RWPE2 (cell line): Measurements from ENCODE around the gene STK32A.

Experiments
- ATAC-seq: fragments of 200-7000 bp; cut with Tn5 transposase; 3 replicates; pipeline ENCODE4 v1.9.1; 2021; ENCODE audit warnings: low read depth
- DNase-seq: peaks from one replicate; pipeline ENCODE4 v3.0.0-alpha.2; 2020; ENCODE audit warnings: low spot score
- H3K27ac ChIP-seq: fragments of 450-650 bp; 2 replicates; pipeline ENCODE4 v1.5.1; 2017; ENCODE audit warnings: mild to moderate bottlenecking; ENCODE audit not compliant: poor library complexity, severe bottlenecking
- H3K27me3 ChIP-seq: fragments of 250-450 bp; sonication (Bioruptor Pico); 2 replicates; pipeline ENCODE4 v1.5.1; 2021; ENCODE audit warnings: mild to moderate bottlenecking, moderate library complexity; ENCODE audit not compliant: insufficient read depth, poor library complexity, severe bottlenecking
- H3K36me3 ChIP-seq: fragments of 250-450 bp; sonication (Bioruptor Pico); 2 replicates; pipeline ENCODE4 v1.5.1; 2020; ENCODE audit warnings: low read depth, mild to moderate bottlenecking, moderate library complexity
- H3K4me1 ChIP-seq: fragments of 250-450 bp; sonication (Bioruptor Pico); 2 replicates; pipeline ENCODE4 v1.5.1; 2021; ENCODE audit warnings: mild to moderate bottlenecking, moderate library complexity; ENCODE audit not compliant: insufficient read depth, poor library complexity, severe bottlenecking
- H3K4me3 ChIP-seq: fragments of 250-450 bp; sonication (Bioruptor Pico); 2 replicates; pipeline ENCODE4 v1.5.1; 2021; ENCODE audit warnings: mild to moderate bottlenecking, moderate library complexity; ENCODE audit not compliant: severe bottlenecking
- H3K9me3 ChIP-seq: fragments of 250-450 bp; sonication (Bioruptor Pico); 2 replicates; pipeline ENCODE4 v1.5.1; 2021; ENCODE audit warnings: mild to moderate bottlenecking, moderate library complexity; ENCODE audit not compliant: severe bottlenecking
- CTCF ChIP-seq: fragments of 450-650 bp; IDR thresholded peaks from one replicate; pipeline ENCODE4 v1.5.1; 2017; ENCODE audit warnings: mild to moderate bottlenecking, moderate library complexity; ENCODE audit not compliant: poor library complexity, severe bottlenecking

STK32A gene

DNA sequence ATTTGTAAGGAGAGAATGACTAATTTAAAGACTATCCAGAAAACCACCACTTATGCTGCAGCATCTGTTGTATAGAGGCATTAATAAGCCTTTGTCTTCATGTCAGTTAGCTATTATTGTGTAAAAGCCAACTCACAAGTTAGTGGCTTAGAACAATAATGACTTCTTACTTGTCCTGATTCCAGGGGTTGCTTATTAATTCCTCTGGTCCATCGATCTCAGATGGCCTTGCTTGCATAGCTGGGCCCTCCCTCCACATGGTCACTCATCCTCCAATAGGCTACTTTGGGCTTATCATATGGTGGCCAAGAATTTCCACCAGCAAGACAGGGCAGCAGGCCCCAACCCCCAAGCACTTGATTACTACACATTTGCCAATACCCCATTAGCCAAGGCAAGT lies 44.5 kb upstream of the STK32A start:
- H3K4me1 ChIP-seq = no peaks in the 10 kb centered on the region
- DNase-seq (no peak), ATAC-seq (no peak)
- H3K9me3 ChIP-seq = no peaks in the 10 kb centered on the region
- no peaks in the 10 kb centered on the region for H3K27me3 ChIP-seq
- no peak overlapping the region for H3K4me3 ChIP-seq
- H3K27ac ChIP-seq = no peak overlapping the region
- TF ChIP-seq CTCF = no peak
- no peaks in the 10 kb centered on the region for H3K36me3 ChIP-seq

- no peak for TF ChIP-seq CTCF
- H3K4me1 ChIP-seq = no peaks in the 10 kb centered on the region
- H3K9me3 ChIP-seq = no peaks in the 10 kb centered on the region
- H3K4me3 ChIP-seq = no peak overlapping the region
- H3K27ac ChIP-seq = no peak overlapping the region
- no peaks in the 10 kb centered on the region for H3K36me3 ChIP-seq
- ATAC-seq (no peak), DNase-seq (no peak)
- no peaks in the 10 kb centered on the region for H3K27me3 ChIP-seq
Observed at GRCh38 chr5:147193123-147193522, 41.7 kb upstream of the STK32A start.

- H3K4me3 ChIP-seq = no peak overlapping the region
- no peaks in the 10 kb centered on the region for H3K4me1 ChIP-seq
- peaks cover 14% of the 10 kb centered on the region for H3K27me3 ChIP-seq
- no peaks in the 10 kb centered on the region for H3K36me3 ChIP-seq
- TF ChIP-seq CTCF = no peak
- H3K27ac ChIP-seq = no peak overlapping the region
- no peaks in the 10 kb centered on the region for H3K9me3 ChIP-seq
- no peak for DNase-seq
- ATAC-seq = no peak
Observed at GRCh38 chr5:147200004-147200403, 34.8 kb upstream of the STK32A start.

- H3K36me3 ChIP-seq = no peaks in the 10 kb centered on the region
- H3K27me3 ChIP-seq = peaks cover 20% of the 10 kb centered on the region
- H3K4me3 ChIP-seq = no peak overlapping the region
- no peaks in the 10 kb centered on the region for H3K9me3 ChIP-seq
- ATAC-seq (no peak), DNase-seq (no peak)
- no peak overlapping the region for H3K27ac ChIP-seq
- no peak for TF ChIP-seq CTCF
- H3K4me1 ChIP-seq = no peaks in the 10 kb centered on the region
Observed at GRCh38 chr5:147203213-147203612, 31.6 kb upstream of the STK32A start.

DNA sequence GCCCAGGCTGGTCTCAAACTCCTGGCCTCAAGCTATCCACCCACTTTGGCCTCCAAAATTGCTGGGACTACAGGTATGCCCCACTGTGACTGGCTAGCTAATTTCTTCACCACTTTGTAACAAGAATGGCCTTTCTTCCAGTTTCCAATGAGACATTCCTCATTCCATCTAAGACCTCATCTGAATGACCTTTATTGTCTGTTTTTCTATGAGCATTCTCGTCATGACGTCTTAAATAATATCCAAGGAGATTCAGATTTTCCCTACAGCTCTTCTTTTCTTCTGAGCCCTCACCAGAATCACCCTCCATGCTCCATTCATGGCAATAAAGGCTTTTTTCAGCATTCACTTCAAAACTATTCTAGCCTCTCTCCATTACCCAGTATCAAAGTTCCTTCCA lies 30.2 kb upstream of the STK32A start:
- Histone ChIP-seq H3K9me3 (no peaks in the 10 kb centered on the region), H3K27me3 (peaks cover 16% of the 10 kb centered on the region), H3K4me1 (no peaks in the 10 kb centered on the region), H3K4me3 (no peak overlapping the region), H3K36me3 (no peaks in the 10 kb centered on the region), H3K27ac (no peak overlapping the region)
- no peak for ATAC-seq
- DNase-seq = no peak
- TF ChIP-seq CTCF = no peak
